HL-60 (cell line): Measurements from ENCODE around the gene MLLT3.

ENCODE experiments used
- GABPA ChIP-seq: IDR thresholded peaks from 2 replicates; pipeline ENCODE4 v1.6.1; 2012; ENCODE audit warnings: low read depth
- POLR2AphosphoS5 ChIP-seq: IDR thresholded peaks from 2 replicates; pipeline ENCODE4 v1.6.1; 2012; ENCODE audit warnings: low read depth
- REST ChIP-seq: IDR thresholded peaks from 2 replicates; pipeline ENCODE4 v1.6.1; 2012; ENCODE audit warnings: low read depth; ENCODE audit not compliant: insufficient replicate concordance
- SPI1 ChIP-seq: IDR thresholded peaks from 2 replicates; pipeline ENCODE4 v1.6.1; 2012; ENCODE audit warnings: low read depth, mild to moderate bottlenecking, borderline replicate concordance
- TF ChIP-seq, protein P1 (sequence below): IDR thresholded peaks from one replicate; pipeline ENCODE4 v1.5.1; 2011; ENCODE audit warnings: low read length, control low read depth, inconsistent platforms; ENCODE audit not compliant: insufficient read depth

DNA sequence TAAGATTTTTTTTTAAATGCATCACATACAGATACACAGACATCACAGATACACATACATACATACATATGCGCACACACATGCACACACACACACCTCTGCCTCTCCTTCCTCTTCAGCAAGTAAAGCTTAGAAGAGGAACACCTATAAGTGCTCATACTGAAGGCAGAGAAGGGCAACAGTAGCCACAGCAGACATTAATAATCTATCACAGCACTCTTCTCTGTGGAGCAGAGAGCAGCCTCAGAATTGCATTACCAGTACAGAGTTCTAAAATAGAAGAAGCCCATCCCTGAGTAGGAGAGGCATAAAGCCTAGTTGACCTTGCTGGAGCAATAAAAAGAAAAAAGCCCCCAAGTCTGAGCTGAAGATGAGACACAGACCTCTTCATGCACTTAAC lies 110.6 kb downstream of the MLLT3 start:
- TF ChIP-seq, protein P1, sequence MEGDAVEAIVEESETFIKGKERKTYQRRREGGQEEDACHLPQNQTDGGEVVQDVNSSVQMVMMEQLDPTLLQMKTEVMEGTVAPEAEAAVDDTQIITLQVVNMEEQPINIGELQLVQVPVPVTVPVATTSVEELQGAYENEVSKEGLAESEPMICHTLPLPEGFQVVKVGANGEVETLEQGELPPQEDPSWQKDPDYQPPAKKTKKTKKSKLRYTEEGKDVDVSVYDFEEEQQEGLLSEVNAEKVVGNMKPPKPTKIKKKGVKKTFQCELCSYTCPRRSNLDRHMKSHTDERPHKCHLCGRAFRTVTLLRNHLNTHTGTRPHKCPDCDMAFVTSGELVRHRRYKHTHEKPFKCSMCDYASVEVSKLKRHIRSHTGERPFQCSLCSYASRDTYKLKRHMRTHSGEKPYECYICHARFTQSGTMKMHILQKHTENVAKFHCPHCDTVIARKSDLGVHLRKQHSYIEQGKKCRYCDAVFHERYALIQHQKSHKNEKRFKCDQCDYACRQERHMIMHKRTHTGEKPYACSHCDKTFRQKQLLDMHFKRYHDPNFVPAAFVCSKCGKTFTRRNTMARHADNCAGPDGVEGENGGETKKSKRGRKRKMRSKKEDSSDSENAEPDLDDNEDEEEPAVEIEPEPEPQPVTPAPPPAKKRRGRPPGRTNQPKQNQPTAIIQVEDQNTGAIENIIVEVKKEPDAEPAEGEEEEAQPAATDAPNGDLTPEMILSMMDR, result no peak
- TF ChIP-seq REST, result no peak
- no peak for TF ChIP-seq GABPA
- TF ChIP-seq POLR2AphosphoS5, result no peak
- no peak for TF ChIP-seq SPI1
